WERI-Rb-1 (cell line): ENCODE measurements around the gene NRAS.

Source experiments
- DNase-seq: peaks from one replicate; pipeline ENCODE4 v3.0.0-alpha.2; 2020
- H3K27ac ChIP-seq: fragments of 250-450 bp; sonication (Bioruptor Pico); 2 replicates; pipeline ENCODE4 v1.5.1; 2020; ENCODE audit warnings: mild to moderate bottlenecking, moderate library complexity
- H3K27me3 ChIP-seq: fragments of 250-450 bp; sonication (Bioruptor Pico); 2 replicates; pipeline ENCODE4 v1.5.1; 2021; ENCODE audit warnings: mild to moderate bottlenecking, low read depth, moderate library complexity; ENCODE audit not compliant: insufficient read depth, severe bottlenecking
- H3K36me3 ChIP-seq: fragments of 250-450 bp; sonication (Bioruptor Pico); 2 replicates; pipeline ENCODE4 v1.5.1; 2020; ENCODE audit warnings: mild to moderate bottlenecking, moderate library complexity
- H3K4me3 ChIP-seq: 2 replicates; pipeline ENCODE4 v1.5.1; 2011; ENCODE audit warnings: low read depth, mild to moderate bottlenecking, control low read depth, low read length
- H3K9me3 ChIP-seq: fragments of 250-450 bp; sonication (Bioruptor Pico); 2 replicates; pipeline ENCODE4 v1.5.1; 2021; ENCODE audit warnings: mild to moderate bottlenecking, moderate library complexity; ENCODE audit not compliant: severe bottlenecking
- CTCF ChIP-seq: IDR thresholded peaks from 2 replicates; pipeline ENCODE4 v1.5.1; 2011; ENCODE audit warnings: low read depth, mild to moderate bottlenecking, control low read depth, inconsistent platforms, low read length

Gene NRAS

GRCh38 chr1:114746450-114747121, 30.0 kb upstream of the NRAS start:
- TF ChIP-seq CTCF: no peak
- no peak for DNase-seq
- H3K27me3 ChIP-seq: no peaks in the 10 kb centered on the region
- H3K4me3 ChIP-seq: no peak overlapping the region
- H3K9me3 ChIP-seq: no peaks in the 10 kb centered on the region
- H3K27ac ChIP-seq: no peak overlapping the region
- H3K36me3 ChIP-seq: peaks cover 89% of the 10 kb centered on the region

DNA sequence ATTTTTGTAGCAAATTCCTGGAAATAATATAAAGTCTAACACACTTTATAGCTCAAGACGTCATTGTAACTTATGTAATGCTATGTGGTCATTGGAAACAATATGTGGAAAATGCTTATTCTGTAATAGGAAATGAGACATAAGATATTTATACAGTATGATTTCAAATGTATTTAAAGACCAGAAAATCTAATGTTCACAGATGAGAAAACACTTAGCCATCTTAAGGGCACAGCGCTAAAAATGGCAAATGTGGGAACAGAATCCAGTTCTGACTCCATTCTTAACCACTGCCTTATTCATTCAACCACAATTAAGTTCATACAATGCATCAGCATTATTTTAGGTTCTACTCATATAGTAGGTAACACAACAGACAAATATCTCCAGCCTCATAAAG, 28.7 kb upstream of the NRAS start:
- no peak overlapping the region for H3K4me3 ChIP-seq
- no peak for TF ChIP-seq CTCF
- no peaks in the 10 kb centered on the region for H3K27me3 ChIP-seq
- no peak overlapping the region for H3K27ac ChIP-seq
- H3K36me3 ChIP-seq: peaks cover 86% of the 10 kb centered on the region
- no peaks in the 10 kb centered on the region for H3K9me3 ChIP-seq
- no peak for DNase-seq

DNA sequence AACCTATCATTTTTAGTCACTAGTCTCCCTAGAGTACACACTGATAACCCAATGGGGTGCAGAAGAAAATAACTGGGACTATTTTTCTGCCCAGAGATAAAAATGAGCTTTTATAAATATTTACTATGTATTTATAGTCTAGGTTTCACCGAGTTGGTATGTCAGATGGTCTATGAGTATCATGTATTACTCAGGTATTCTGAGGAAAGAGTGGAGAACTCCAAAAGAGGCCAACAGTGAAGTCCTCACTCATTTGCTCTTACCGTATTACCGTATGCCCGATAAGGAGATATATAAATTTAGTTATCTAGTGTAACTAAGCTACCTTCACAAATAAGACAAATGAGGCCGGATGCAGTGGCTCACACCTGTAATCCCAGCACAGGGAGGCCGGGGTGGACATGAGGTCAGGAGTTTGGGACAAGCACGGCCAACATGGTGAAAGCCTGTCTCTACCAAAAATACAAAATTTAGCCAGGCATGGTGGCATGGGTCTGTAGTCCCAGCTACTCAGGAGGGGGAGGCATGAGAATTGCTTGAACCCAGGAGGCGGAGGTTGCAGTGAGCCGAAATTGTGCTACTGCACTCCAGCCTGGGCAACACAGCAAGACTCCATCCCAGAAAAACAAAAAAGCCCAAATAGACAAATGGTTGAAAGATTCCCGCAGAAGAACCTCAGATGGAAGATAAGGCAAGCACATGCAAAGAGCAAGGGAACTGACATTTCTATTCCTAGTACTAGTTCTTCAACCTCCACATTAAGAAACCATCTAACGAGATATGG, 25.6 kb upstream of the NRAS start:
- no peak for DNase-seq
- no peaks in the 10 kb centered on the region for H3K27me3 ChIP-seq
- peaks cover 80% of the 10 kb centered on the region for H3K36me3 ChIP-seq
- TF ChIP-seq CTCF: no peak
- no peak overlapping the region for H3K4me3 ChIP-seq
- H3K27ac ChIP-seq: no peak overlapping the region
- no peaks in the 10 kb centered on the region for H3K9me3 ChIP-seq

DNA sequence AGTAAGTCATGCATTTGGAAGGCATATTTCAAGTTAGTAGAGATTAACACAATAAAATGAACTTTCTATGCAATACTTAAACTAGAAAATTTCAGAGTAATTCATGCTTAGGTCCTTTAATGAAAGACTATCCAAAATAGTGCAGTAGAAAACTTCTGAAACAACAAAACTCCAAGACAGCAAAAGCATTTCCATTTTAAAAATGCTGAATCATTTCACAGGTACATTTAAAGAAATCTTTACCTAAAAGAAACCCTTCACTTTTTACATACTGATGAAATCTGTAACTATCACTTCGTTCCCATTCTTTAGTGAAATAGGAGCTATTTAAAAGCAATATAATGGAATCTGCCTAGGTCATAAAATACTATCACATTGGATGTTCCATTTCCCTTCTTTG, 23.8 kb upstream of the NRAS start:
- no peak for DNase-seq
- peaks cover 82% of the 10 kb centered on the region for H3K36me3 ChIP-seq
- H3K9me3 ChIP-seq: no peaks in the 10 kb centered on the region
- H3K4me3 ChIP-seq: no peak overlapping the region
- no peaks in the 10 kb centered on the region for H3K27me3 ChIP-seq
- no peak overlapping the region for H3K27ac ChIP-seq
- TF ChIP-seq CTCF: no peak

- H3K4me3 ChIP-seq: no peak overlapping the region
- peaks cover 82% of the 10 kb centered on the region for H3K36me3 ChIP-seq
- no peaks in the 10 kb centered on the region for H3K9me3 ChIP-seq
- H3K27me3 ChIP-seq: no peaks in the 10 kb centered on the region
- no peak for TF ChIP-seq CTCF
- H3K27ac ChIP-seq: no peak overlapping the region
- no peak for DNase-seq
Observed at GRCh38 chr1:114737314-114737849, 20.8 kb upstream of the NRAS start.
